Skeletal muscle cell (primary cell): ENCODE measurements around the gene CADM1.

ENCODE experiments used
- DNase-seq: peaks from one replicate; pipeline ENCODE4 v3.0.0-alpha.2; 2010; ENCODE audit warnings: low read depth
- H3K4me3 ChIP-seq: 2 replicates; pipeline ENCODE4 v1.5.1; 2011; ENCODE audit warnings: low read depth, mild to moderate bottlenecking, control low read depth, low read length, moderate library complexity

CADM1 gene

DNA sequence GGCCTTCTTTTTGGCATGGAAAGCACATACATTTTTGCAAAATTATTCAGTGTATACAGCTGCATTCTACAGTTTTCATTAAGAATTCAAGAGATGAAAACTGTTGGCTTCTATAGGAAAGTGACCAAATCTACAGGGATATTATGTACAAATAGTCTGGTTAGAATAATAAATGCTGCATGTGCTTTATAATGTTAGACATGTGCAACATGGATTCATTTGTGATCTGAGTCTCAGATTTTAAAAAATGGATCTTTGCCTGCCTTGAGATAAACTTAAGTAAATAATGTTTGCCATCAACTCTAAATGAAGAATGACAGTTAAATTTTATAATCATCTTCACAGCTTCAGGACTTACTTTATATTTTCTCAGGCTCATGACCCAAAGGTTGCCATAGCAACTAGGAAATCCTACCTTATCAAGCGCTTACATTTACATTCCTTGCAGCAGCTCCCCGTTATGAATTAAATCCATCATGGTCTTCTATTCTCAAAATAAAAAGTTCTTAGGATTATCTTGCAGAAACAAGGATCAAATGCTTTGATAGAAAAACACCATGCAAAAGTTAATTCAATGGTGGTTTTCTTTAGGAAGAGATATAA lies 200.2 kb downstream of the CADM1 start:
- DNase-seq, result no peak
- no peak overlapping the region for H3K4me3 ChIP-seq

DNA sequence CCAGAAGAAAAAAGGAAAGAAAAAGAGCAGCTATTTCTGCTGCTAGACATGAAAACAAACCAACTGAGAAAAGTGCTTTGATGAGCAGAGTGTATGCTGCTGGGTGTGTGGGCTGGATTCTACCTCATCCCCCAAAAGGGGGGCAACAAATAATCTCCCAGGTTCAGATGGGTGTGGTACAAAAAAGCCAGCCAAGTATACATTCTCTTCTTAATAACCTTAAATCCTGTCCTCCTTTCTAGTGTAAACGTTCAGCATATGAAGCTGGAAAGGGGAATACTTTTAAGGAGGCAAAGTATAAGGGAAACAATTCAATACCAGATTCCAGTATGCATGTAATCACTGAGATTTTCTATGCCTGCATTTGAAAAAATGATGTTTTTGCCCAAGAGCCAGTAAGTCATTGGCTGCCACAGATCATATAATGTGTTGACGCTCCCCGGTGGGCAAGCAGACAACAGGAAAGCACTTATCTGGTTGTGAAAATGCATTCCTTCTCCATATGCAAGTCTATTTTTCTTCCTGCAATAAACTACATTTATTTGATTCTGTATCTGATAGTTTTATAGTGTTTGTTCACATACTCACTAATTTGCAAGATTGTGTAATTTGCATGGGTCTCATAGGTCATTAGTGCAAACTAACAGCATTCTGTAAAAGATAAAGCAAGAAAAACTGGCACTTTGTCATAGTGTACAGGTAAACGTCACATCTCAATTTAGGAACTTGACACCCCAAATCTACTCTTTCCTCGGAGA lies 201.1 kb downstream of the CADM1 start:
- DNase-seq, result no peak

DNA sequence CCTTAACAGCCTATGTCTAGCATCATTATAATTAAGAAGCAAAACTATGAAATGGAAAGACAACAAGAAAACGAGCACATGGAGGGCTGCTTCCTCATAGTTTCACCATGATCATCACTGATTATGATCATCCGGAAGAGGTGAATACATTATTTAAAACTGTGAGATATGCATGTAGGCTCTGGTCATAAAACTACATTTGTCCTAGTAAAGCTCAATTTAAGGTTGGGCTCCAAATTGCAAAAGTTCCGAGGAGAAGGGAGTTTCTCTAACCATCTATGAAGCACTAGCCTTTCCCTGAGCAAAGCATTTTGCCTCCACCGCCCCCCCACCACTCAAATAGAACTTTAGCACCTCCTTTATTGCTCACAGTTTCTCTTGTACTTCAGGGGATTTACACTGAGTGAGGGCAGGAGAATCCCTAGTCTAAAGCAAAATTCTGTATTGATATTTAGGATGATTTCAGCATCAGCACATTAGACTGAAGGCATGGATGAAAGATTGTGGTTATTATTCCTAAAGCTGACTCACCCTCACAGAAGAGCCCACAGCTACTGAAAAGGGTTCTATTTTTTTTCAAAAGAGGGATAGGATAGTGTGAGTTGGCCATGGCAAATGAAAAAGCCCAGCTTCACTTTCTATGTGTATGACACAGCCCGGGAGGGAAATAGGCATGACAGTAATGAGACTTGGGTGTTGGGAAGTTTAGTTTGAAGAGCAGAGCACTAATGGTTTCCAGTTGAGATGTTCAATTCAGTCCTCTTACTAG lies 203.4 kb downstream of the CADM1 start:
- H3K4me3 ChIP-seq, result no peak overlapping the region
- no peak for DNase-seq

More for the DNA sequence above, 201.1 kb downstream of the CADM1 start:
- H3K4me3 ChIP-seq, result no peak overlapping the region

DNA sequence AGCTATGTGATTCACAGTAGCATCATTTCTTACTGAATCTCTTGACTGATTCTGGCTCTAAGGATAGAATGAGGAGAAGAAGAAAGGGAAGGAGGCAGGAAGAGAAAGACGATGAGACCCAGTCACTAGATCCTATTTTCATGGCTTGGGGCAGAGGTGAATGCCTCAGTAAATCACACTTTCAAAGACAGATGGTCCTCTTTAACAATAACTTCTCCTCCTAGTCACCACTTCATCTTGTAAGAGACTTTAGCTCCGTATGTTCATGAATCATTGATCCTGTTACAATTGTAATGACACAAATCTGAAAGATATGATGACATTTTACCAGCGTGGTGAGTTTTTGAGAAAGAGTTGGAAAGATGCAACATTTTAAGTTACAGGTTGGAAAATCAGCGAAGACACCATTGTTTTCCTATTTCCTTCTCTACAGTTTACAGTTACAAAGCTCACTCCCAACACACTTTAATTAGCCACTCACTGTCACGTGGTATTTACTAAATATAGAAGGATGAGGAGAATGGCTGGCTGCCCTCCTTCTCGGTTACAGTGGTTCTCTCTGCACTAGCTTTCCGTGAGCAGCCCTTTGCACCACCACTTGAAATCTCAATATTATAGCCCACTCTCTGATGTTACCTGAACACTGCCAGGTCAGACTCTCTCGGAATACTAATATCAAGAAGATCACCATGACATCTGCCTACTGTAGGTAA lies 205.8 kb downstream of the CADM1 start:
- no peak for DNase-seq
- H3K4me3 ChIP-seq, result no peak overlapping the region

DNA sequence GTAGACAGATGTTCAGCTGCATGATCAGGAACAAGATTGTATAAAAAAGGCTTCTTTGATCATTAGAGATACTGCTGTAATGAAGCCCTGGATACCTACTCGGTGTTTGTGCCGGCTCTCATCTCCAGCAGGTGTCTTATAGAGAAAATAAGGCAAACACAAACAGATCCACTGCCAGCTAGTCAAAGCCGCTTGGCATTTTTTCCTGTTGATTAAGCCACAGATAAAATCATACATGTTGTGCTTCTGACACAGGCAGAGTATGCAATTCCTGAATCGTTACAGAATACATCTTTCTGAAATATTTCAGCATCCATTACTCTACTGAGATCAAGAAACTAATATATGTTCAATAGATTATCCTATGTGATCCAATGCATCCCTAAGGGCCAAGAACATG lies 206.9 kb downstream of the CADM1 start:
- no peak for DNase-seq
- H3K4me3 ChIP-seq, result no peak overlapping the region

DNA sequence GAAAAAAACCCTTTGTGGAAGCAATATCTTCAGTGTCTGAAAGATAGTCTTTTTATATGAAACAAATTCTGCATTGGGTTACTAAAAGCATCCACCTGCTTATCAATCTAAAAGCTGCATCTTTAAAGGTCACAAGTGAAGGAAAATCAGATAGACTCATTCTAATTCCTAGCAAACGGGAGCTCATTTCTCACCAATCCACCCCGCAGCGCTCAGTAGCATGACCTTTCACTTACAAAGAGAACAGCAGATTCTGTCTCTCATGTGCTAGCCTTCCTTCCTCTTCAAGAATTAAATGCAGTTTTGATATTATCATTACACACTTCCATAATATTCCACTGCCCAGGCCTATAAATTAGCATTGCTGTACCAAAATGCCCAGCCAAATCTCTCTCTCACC lies 212.9 kb downstream of the CADM1 start:
- H3K4me3 ChIP-seq, result no peak overlapping the region
- no peak for DNase-seq

DNA sequence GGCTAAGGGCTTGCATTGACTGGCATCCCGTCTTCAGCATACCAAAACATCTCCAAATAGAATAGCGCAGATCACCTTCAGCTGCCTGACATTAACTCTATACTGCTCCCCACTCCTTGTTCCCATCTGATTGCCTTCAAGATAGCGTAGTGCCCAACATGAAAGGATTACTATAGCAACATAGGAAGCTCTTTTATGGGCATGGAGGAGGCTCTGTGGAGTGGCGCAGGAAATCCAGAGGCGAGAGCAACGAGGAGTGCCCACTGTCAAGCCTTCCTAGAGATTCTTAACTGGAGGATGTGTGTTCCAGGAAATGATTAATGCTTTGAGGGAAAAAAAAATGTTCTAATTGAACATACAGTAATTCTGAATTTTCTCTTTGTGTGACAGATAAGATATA lies 213.3 kb downstream of the CADM1 start:
- no peak overlapping the region for H3K4me3 ChIP-seq
- no peak for DNase-seq

DNA sequence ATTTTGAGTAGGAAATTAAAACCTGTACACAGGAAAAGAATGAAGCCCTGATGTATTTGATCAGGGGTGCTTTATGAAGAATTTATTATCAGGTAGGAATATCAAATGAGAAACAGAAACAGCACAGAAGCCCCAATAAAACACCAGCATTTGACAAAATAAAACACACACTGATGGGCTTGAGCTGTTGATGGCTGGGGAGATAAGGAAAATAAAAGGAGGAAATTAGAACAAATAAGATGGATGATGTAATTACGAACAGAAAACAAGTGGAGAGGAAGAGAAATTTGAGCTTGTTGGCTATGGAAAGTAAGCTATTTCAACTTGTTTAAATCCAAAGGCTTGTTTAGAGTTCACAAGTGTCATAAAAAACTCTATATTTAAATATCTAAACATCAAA lies 213.7 kb downstream of the CADM1 start:
- H3K4me3 ChIP-seq, result no peak overlapping the region
- no peak for DNase-seq

DNA sequence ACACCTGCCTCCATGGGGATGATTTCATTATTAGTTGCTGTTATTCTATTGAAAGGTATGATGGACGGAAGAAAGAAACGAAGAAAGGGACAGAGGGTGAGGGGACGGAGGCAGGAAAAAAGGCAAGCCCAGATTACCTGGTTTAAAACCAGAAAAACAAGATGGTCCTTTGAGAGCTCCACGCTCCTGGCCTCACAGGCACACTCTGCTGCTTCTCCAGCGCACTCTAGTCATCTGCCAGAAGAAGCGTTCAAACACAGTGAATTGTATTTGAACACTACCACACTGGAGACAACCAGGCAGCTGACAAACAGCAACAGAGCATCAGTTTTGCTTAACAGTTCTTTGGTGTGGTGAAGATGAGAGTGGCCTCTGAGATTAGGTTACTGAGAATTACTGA lies 216.9 kb downstream of the CADM1 start:
- H3K4me3 ChIP-seq, result no peak overlapping the region
- DNase-seq, result no peak

DNA sequence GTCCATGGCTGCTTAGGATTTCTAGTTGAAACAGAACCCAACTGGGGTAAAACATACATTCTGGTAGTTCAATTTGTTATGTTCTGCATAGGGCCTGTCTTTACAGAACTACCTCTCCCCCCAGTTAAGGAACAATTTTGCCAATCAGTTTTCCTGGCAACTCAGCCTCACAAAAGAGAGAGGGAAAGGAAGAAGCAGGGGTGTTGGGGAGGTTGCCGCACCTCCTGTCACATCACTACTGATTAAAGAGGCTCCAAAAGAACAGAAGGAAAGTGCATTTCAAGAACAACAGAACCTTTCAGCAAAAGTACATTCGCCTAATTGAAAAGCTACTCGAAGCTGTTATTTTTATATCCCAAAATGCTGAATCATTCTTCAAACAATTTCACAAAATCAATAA lies 217.6 kb downstream of the CADM1 start:
- no peak for DNase-seq
- no peak overlapping the region for H3K4me3 ChIP-seq

DNA sequence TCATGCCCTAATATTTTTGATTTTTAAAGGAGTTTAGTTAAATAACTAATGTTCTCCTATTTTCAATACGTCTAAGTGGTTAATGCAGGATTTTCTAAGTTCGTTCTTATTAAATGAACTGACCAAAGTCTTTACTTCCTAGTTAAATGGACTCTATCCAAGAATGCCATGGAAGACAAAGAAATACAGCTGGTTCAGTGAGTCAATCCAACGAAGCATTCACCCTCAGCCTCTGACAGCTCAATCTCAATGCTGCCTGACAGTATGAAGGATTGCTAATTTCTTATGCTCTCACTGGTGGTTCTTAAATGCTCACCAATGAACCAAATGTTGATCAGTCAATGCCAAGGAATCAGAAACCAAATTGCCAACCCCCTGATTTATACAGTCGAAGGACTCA lies 219.4 kb downstream of the CADM1 start:
- H3K4me3 ChIP-seq, result no peak overlapping the region
- no peak for DNase-seq

DNA sequence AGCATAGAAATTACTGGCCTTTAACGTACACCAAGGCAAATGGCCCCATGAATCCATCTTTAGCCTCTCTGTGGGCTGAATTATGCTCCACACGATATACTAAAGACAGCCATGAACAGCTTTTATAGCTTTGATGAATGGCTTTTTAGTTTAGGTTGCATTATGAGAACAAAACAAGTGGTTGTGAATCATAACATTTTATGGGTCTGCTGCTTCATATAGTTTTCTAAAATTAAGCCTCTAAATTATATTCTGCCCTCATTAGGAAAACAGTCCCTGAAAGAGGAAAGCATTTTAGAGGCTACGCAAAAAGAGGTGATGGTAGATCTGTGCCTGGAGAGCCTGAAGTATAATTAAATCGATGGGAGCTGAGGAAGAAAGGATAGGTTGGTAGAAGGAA lies 221.3 kb downstream of the CADM1 start:
- DNase-seq, result no peak
- H3K4me3 ChIP-seq, result no peak overlapping the region

DNA sequence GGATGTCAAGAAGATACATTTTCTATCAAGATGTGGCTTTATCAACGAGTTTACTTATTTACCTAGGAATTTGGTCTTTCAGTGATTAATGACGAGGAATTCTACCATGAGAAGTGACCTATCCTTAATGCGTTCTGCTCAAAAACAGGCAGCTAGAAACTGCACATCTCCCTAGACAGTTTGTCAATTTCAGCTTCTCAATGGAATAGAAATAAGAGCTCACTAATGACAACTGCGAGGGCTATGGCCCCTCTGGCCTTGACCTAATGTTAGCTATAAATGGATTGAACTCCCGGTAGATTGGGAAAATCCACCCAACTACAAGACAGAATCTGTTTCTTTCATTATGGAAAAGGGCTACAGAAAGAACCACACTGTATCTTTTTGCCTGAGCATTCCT lies 223.4 kb downstream of the CADM1 start:
- H3K4me3 ChIP-seq, result no peak overlapping the region
- DNase-seq, result no peak

DNA sequence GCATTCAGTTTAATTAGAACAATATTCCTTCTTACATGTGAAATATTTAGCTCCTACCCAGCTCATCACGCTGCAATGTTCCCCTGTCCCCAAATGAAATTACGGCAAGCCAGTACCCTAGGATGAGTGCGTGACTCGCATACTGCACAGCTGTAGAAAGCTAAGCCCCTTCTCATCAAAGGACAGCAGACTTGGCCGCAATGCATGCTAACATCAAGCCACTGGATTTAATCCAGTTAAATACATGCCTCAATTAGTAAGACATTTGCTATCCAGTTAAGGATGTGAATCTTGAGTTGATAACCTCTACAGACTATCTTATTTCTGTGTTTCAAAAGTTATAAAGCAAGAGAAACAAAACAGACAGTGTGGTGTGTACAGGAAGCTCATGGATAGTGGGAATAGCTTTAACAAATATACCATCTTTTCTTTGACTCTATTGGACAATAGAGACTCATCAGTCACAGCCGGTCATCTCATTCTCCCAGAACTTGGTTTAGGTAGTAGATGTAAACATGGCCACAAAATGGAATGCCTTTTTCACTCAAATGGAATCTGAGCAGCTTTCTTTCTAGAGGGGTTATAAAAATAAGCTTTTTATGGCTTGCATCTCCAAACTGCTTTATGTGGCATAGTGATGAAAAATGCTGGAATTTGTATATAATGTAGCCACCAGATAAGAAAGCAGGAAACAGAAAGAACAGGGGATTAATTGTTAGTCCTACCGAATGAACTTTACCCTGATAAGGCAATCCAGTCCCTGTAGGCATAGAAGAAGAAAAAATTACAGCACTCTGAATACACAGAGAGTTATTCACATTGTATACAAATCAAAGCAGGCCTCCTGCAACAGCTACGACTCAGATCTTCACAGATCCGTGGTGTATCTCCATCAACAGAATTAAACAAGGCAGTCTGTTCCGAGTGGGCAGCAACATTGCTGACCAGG lies 224.1 kb downstream of the CADM1 start:
- no peak overlapping the region for H3K4me3 ChIP-seq
- peak; percentile 4 for DNase-seq

DNA sequence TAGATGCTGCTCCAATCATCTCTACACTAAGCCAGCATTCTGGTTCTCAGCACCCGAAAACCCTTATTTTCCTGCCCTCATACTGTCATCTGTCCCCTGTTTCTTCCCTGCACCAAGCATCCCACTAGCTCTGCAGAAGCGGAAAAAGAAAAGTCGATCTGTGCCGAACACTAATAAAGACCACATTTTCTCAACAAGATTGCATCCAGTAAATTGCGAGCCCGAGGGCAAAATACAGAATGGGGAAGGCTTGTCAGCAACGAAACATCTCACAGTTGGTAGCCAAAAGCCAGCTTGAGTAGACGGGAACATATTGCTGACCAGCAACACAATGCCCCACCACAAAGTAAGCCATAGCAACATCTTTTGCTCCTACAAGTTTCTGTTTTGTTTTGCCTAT lies 227.4 kb downstream of the CADM1 start:
- DNase-seq, result no peak
- H3K4me3 ChIP-seq, result no peak overlapping the region

DNA sequence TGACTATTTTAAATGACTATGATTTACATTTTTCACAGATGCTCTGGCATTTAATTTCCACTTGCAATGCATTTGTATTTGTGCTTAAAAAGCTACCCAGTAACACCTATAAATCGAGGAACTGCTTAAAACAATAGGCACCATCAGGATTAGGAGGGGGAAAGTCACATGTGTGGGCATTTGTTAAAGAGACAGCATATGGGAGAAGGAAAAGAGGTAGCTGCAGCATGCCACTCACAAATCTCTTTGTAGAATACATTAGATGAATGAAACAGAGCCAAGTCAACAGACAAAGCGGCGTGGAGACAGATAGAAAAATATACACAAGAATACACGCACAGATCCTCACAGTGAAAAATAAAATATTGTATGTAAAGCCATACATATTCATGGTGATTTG lies 228.0 kb downstream of the CADM1 start:
- no peak for DNase-seq
- H3K4me3 ChIP-seq, result no peak overlapping the region

DNA sequence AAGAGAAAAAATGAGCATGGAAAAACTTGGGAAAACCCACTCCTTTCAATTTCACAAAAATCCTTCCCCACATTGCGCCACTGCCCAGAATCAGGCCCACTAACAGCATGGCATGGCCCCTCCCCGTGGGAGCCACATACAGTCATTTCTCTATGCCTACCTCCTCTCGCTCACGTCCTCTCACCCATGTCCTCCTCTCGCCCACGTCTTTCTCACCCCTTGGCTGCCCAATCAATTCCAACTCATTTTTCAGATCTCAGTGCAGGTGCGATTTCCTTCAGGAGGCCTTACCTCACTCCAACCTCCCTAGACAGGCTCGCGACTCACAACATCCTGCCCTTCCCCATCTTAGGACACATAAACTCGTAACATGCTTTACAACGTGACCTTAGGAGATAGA lies 229.2 kb downstream of the CADM1 start:
- no peak for DNase-seq
- H3K4me3 ChIP-seq, result no peak overlapping the region

DNA sequence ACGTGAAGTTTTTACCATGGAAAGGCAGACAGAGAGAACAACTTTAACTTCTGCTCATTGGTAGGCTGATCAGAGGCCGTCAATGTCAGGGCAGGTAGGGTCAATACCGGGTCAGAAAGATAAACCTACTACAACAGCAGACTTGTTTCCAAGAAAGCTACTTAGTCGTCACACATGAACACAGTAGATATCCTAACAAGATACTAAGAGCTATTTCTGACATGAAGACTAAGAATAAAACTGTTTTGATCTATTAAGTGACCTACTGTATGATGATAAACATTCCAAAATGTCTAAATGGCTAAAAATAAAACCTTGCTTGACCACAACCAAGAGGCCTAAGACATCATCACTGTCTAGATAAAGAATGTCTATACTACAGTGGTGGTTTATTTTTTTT lies 231.3 kb downstream of the CADM1 start:
- DNase-seq, result no peak

DNA sequence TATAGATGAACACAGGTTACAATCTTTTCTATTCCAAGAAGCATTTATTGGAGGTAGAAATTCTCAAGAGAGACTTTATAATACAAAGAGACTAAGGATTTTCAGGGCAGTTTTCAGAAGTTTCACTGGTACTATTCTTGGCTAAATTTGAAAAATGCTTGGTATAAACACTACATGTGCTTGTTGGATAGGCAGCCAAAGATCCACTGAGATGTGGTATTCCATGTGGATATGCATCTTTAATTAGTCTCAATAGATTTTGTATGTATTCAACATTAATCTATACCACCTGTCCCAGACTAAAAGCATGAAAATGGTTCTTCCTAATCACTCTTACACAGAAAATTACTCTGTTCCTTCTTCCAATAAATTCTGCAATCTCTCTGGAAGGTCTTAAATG lies 232.6 kb downstream of the CADM1 start:
- DNase-seq, result no peak
- no peak overlapping the region for H3K4me3 ChIP-seq

More for the DNA sequence above, 231.3 kb downstream of the CADM1 start:
- H3K4me3 ChIP-seq, result no peak overlapping the region
